Measurements from ENCODE around the gene CROCC2.

Gene CROCC2

GRCh38 chr2:240906141-240906910 lies at the start of gene CROCC2:
Gene CROCC2 (plus strand): TSS chr2:240906336. CDS start chr2:240906514, 178 bp downstream.
- H3K4me3 ChIP-seq (ENCODE audit: low read depth, low read length) = no peak within 1 kb of the TSS
- no peak for DNase-seq (ENCODE audit: low read depth)
- TF ChIP-seq, protein P1, sequence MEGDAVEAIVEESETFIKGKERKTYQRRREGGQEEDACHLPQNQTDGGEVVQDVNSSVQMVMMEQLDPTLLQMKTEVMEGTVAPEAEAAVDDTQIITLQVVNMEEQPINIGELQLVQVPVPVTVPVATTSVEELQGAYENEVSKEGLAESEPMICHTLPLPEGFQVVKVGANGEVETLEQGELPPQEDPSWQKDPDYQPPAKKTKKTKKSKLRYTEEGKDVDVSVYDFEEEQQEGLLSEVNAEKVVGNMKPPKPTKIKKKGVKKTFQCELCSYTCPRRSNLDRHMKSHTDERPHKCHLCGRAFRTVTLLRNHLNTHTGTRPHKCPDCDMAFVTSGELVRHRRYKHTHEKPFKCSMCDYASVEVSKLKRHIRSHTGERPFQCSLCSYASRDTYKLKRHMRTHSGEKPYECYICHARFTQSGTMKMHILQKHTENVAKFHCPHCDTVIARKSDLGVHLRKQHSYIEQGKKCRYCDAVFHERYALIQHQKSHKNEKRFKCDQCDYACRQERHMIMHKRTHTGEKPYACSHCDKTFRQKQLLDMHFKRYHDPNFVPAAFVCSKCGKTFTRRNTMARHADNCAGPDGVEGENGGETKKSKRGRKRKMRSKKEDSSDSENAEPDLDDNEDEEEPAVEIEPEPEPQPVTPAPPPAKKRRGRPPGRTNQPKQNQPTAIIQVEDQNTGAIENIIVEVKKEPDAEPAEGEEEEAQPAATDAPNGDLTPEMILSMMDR (IDR thresholded peaks at IDR 0.05; ENCODE audit: insufficient read depth, low read depth, low read length, missing control alignments) = no peak

DNA sequence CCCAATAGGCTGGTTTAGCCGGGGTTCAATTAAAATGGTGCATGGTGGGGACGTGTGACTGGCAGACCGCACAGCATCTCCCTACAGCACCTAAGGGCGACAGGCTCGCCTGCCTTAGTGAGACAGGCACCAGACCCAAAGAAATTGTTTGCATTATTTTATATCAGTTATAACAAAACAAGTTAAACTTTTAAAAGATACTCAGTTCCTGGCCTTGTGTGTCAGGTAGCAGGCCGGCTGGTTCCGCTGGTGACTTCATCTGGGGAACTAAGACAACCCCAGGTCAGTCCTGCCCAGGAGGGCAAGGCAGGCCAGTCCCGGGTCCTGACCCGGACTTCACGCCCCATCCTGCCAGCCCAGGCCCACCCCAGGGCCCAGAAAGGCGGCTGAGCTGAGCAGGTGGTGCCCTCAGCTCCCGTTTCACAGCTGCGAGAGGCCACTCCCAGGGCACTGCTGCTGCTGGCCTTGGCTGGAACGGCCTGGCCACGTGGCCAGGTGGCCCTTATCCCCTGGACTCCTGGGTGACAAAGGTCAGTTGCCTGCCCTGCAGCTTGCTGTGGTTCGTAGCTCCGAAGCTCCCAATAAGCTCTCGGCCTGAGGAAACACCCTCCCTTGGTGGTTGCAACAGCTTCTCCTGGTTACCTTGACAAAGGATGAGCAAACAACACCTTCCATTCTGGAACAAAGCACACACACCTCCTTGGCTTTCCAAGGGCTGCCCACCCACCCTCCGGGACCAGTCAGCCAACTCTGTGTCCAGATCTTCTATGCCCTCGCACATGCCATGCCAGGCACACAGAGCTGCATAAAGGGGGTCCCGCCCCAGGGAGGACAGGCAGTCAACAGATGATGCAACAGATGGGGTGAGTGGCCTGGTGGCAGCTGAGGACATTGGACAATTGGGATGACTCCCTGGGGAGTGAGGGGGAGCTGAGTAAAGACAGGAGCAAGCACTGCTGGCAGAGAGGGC lies 48.8 kb upstream of the CROCC2 start:
- TF ChIP-seq, protein P1 (IDR thresholded peaks at IDR 0.05; ENCODE audit: insufficient read depth, low read depth, low read length, missing control alignments) = no peak
- no peak overlapping the region for H3K4me3 ChIP-seq (ENCODE audit: low read depth, low read length)
- no peak for DNase-seq (ENCODE audit: low read depth)

GRCh38 chr2:240858321-240858720 lies 47.8 kb upstream of the CROCC2 start:
- H3K4me3 ChIP-seq (ENCODE audit: low read depth, low read length) = no peak overlapping the region
- TF ChIP-seq, protein P1 (IDR thresholded peaks at IDR 0.05; ENCODE audit: insufficient read depth, low read depth, low read length, missing control alignments) = no peak
- DNase-seq (ENCODE audit: low read depth) = no peak

GRCh38 chr2:240858871-240859270 lies 47.3 kb upstream of the CROCC2 start:
- no peak for DNase-seq (ENCODE audit: low read depth)
- TF ChIP-seq, protein P1 (IDR thresholded peaks at IDR 0.05; ENCODE audit: insufficient read depth, low read depth, low read length, missing control alignments) = no peak

DNA sequence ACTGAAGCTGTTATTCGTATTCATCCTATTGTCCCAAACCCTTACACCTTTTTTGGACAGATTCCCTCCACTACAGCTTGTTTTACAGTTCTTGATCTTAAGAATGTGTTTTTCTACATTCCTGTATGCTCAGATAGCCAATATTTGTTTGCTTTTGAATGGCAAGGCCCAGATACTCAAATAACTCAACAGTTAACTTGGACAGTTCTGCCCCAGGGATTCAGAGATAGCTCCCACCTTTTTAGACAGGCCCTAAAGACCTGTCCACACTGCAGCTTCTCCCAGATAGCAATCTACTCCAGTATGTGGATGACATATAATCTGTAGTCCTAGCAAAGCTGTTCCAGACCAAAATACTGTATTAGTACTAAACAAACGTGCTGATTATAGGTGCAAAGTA lies 44.6 kb upstream of the CROCC2 start:
- TF ChIP-seq, protein P1 (IDR thresholded peaks at IDR 0.05; ENCODE audit: insufficient read depth, low read depth, low read length, missing control alignments) = no peak
- DNase-seq (ENCODE audit: low read depth) = no peak
- H3K4me3 ChIP-seq (ENCODE audit: low read depth, low read length) = no peak overlapping the region

More at GRCh38 chr2:240858871-240859270, 47.3 kb upstream of the CROCC2 start:
- no peak overlapping the region for H3K4me3 ChIP-seq (ENCODE audit: low read depth, low read length)

- TF ChIP-seq, protein P1 (IDR thresholded peaks at IDR 0.05; ENCODE audit: insufficient read depth, low read depth, low read length, missing control alignments) = no peak
- no peak for DNase-seq (ENCODE audit: low read depth)
- H3K4me3 ChIP-seq (ENCODE audit: low read depth, low read length) = no peak overlapping the region
These were observed 41.7 kb upstream of the CROCC2 start for GRCh38 chr2:240864475-240864874.

Data from GM12865 (cell line).